Endothelial cell of umbilical vein (primary cell): ENCODE measurements around the gene ZBTB39. TPM values are rescaled to one million over a fixed set of nuclear protein-coding genes. Genes with fewer than 3 reads are reported as not detected.
A peak's percentile ranks its signal among the peaks of the same experiment; 100 is the strongest.

Source experiments
- BruUV-seq: library from RNA; stranded (reverse); fragments of 400-500 nt; replicated peaks from 2 replicates; lab custom pipeline; 2021; lab: Mats Ljungman, UMichigan
- CTCF ChIA-PET: fragments of 300-600, 350-600 bp; sonication (Branson Sonifier 250); formaldehyde crosslinking; loops from one replicate; lab custom pipeline; 2021; ENCODE audit warnings: antibody characterized with exemption, inconsistent platforms; lab: Charles Lee
- POLR2A ChIA-PET: fragments of 300-600, 350-600 bp; sonication (Branson Sonifier 250); formaldehyde crosslinking; loops from one replicate; lab custom pipeline; 2021; ENCODE audit warnings: antibody characterized with exemption, inconsistent platforms; lab: Charles Lee
- DNase-seq: peaks from one replicate; pipeline ENCODE4 v3.0.0-alpha.2; 2011; ENCODE audit warnings: low read depth, low spot score
- FAIRE-seq: peaks from 2 replicates; lab custom pipeline; 2011; peaks lifted over from hg19 to GRCh38; lab: Jason Lieb, UNC
- H2AFZ ChIP-seq: 2 replicates; pipeline ENCODE4 v1.6.0; 2012; ENCODE audit warnings: low read depth, low read length, control low read depth, inconsistent platforms
- H3K27ac ChIP-seq: 2 replicates; pipeline ENCODE4 v1.5.1; 2011; ENCODE audit warnings: low read depth, mild to moderate bottlenecking, control low read depth, low read length, moderate library complexity; ENCODE audit not compliant: insufficient read depth
- H3K27me3 ChIP-seq, 2 experiments: 2 replicates each; pipeline versions ENCODE4 v1.6.0 to v1.6.1; 2011; ENCODE audit warnings: low read length in 2 of 2, mixed read lengths in 1 of 2; ENCODE audit not compliant: control insufficient read depth in 2 of 2, insufficient read depth in 2 of 2
- H3K36me3 ChIP-seq, 2 experiments: 2 replicates in 1 of 2; 3 replicates in 1 of 2; pipeline ENCODE4 v1.5.1; 2011; ENCODE audit warnings: low read length in 2 of 2, mild to moderate bottlenecking in 1 of 2, moderate library complexity in 1 of 2; ENCODE audit not compliant: control insufficient read depth in 2 of 2, insufficient read depth in 2 of 2; ENCODE audit errors: extremely low read depth in 1 of 2
- H3K4me1 ChIP-seq: 3 replicates; pipeline ENCODE4 v1.5.1; 2011; ENCODE audit warnings: mild to moderate bottlenecking, low read length; ENCODE audit not compliant: control insufficient read depth, insufficient read depth; ENCODE audit errors: extremely low read depth
- H3K4me2 ChIP-seq: 2 replicates; pipeline ENCODE4 v1.6.1; 2011; ENCODE audit warnings: low read length, control low read depth, mixed read lengths; ENCODE audit not compliant: insufficient read depth
- H3K4me3 ChIP-seq, 3 experiments: fragments of 200-600 bp in 1 of 3; sonication (generic), shearing (Covaris generic) in 1 of 3; replicated peaks in 1 of 3; 2 replicates each; pipeline ENCODE4 v1.5.1; 2011 to 2016; ENCODE audit warnings: control low read depth in 3 of 3, low read length in 3 of 3, mild to moderate bottlenecking in 2 of 3, inconsistent platforms in 1 of 3, low read depth in 1 of 3, moderate library complexity in 1 of 3; ENCODE audit not compliant: insufficient read depth in 1 of 3
- H3K79me2 ChIP-seq: 2 replicates; pipeline ENCODE4 v1.6.0; 2012; ENCODE audit warnings: low read length, inconsistent platforms; ENCODE audit not compliant: control insufficient read depth, insufficient read depth
- H3K9ac ChIP-seq: replicated peaks from 2 replicates; pipeline ENCODE3; 2011; ENCODE audit warnings: low read length, control low read depth; ENCODE audit not compliant: insufficient read depth; ENCODE audit errors: extremely low read depth
- H3K9me1 ChIP-seq: replicated peaks from 3 replicates; pipeline ENCODE4 v1.6.0; 2011; ENCODE audit warnings: mild to moderate bottlenecking, low read length; ENCODE audit not compliant: control insufficient read depth, insufficient read depth; ENCODE audit errors: extremely low read depth
- H3K9me3 ChIP-seq: replicated peaks from 2 replicates; pipeline ENCODE4 v1.5.1; 2012; ENCODE audit warnings: low read length, inconsistent platforms; ENCODE audit not compliant: control insufficient read depth, insufficient read depth
- H4K20me1 ChIP-seq: replicated peaks from 2 replicates; pipeline ENCODE3; 2011; ENCODE audit warnings: mild to moderate bottlenecking, low read length; ENCODE audit not compliant: control insufficient read depth, insufficient read depth; ENCODE audit errors: extremely low read depth
- CTCF ChIP-seq, 2 donors: IDR thresholded peaks; 1 replicate in 1 of 2; 2 replicates in 1 of 2; pipeline ENCODE4 v1.5.1; 2011; ENCODE audit warnings: low read length in 2 of 2, mild to moderate bottlenecking in 2 of 2, moderate library complexity in 2 of 2, control low read depth in 1 of 2, inconsistent platforms in 1 of 2, low read depth in 1 of 2; ENCODE audit not compliant: insufficient read depth in 1 of 2; ENCODE audit errors: extremely low read depth in 1 of 2
- EZH2 ChIP-seq: IDR thresholded peaks from 2 replicates; pipeline ENCODE4 v1.6.1; 2012; ENCODE audit warnings: borderline replicate concordance, low read depth, mild to moderate bottlenecking, moderate library complexity, low read length, inconsistent platforms; ENCODE audit not compliant: severe bottlenecking
- FOS ChIP-seq: IDR thresholded peaks from 2 replicates; pipeline ENCODE4 v1.6.1; 2011; ENCODE audit warnings: mild to moderate bottlenecking, low read length, moderate library complexity, borderline replicate concordance; ENCODE audit not compliant: insufficient read depth
- GATA2 ChIP-seq: IDR thresholded peaks from 2 replicates; pipeline ENCODE4 v1.7.0; 2011; ENCODE audit warnings: low read depth, mild to moderate bottlenecking, moderate library complexity, mixed read lengths, low read length; ENCODE audit not compliant: insufficient read length, insufficient read depth
- JUN ChIP-seq: IDR thresholded peaks from 2 replicates; pipeline ENCODE4 v1.6.1; 2011; ENCODE audit warnings: borderline replicate concordance, low read depth; ENCODE audit not compliant: insufficient read length, insufficient read depth
- MYC ChIP-seq: IDR thresholded peaks from one replicate; pipeline ENCODE4 v1.6.1; 2011; ENCODE audit warnings: mild to moderate bottlenecking, low read depth, low read length
- POLR2A ChIP-seq: IDR thresholded peaks from 2 replicates; pipeline ENCODE4 v1.6.1; 2012; ENCODE audit warnings: low read depth, mild to moderate bottlenecking, control low read depth, low read length
- POLR2AphosphoS5 ChIP-seq: IDR thresholded peaks from 2 replicates; pipeline ENCODE4 v1.6.1; 2012; ENCODE audit warnings: low read depth, mild to moderate bottlenecking, control low read depth, low read length, moderate library complexity; ENCODE audit not compliant: insufficient read depth
- dilution Hi-C: fragments of 300-500 bp; cut with MboI; formaldehyde crosslinking; loops from one replicate; pipeline ENCODE4 v1.15.0; 2019; ENCODE audit warnings: low sequenced_read_pairs; ENCODE audit not compliant: extremely low pct_ligation_motif_present
- intact Hi-C: fragments of 100-400 bp; cut with micrococcal nuclease; formaldehyde crosslinking; loops from one replicate; pipeline ENCODE4 v1.10.0; 2022
- polyA plus RNA-seq, 4 experiments: library from polyadenylated mRNA; depleted of rRNA in 3 of 4; stranded (reverse) in 3 of 4; unstranded in 1 of 4; fragments of >200 nt; gene quantifications; 2 replicates each; pipeline versions ENCODE4 v1.2.1 to v1.2.3, GENCODE V29; 2011 to 2012; ENCODE audit warnings: missing spikeins in 1 of 4
- total RNA-seq: library from RNA; stranded (reverse); gene quantifications from 2 replicates; pipeline ENCODE4 v1.2.3, GENCODE V29; 2021
- TF ChIP-seq, protein P1 (sequence below): IDR thresholded peaks from 2 replicates; pipeline ENCODE4 v1.6.1; 2011; ENCODE audit not compliant: insufficient read depth, insufficient read length

The ZBTB39 gene
- total and polyA plus RNA-seq, 2 donors (not counting 3 experiments of a cell fraction or from before 2014, with no cell fraction given), result 5.9 to 8.5 TPM

GRCh38 chr12:56996793-56997545 is 9.4 kb downstream of the ZBTB39 start:
- TF ChIP-seq GATA2 (no peak), POLR2A (no peak), POLR2AphosphoS5 (no peak), MYC (no peak), EZH2 (no peak), FOS (no peak), JUN (no peak), CTCF (IDR thresholded peaks at IDR 0.05; ENCODE audit: extremely low read depth in 1 of 2, insufficient read depth in 1 of 2, low read depth in 1 of 2, low read length in 2 of 2) (no peak)
- TF ChIP-seq, protein P1, sequence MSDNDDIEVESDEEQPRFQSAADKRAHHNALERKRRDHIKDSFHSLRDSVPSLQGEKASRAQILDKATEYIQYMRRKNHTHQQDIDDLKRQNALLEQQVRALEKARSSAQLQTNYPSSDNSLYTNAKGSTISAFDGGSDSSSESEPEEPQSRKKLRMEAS, result no peak
- H3K4me3 ChIP-seq, result no peak overlapping the region
- dilution Hi-C loops, result no loop called here
- CTCF ChIA-PET, result interaction anchor here (1.1 to 2.2 kb wide), 5 partner anchors 9 to 157 kb away, joined by 3 to 20 read pairs (median 4); no protein-coding TSS in a partner anchor
- H2AFZ ChIP-seq, result no peak overlapping the region
- no peaks in the 10 kb centered on the region for H3K9me3 ChIP-seq
- H3K4me2 ChIP-seq, result no peak overlapping the region
- peak; percentile 62 for FAIRE-seq
- POLR2A ChIA-PET, result no interaction called here
- peaks cover 0 to 8% of the 10 kb centered on the region in 2 experiments for H3K36me3 ChIP-seq
- H3K79me2 ChIP-seq, result peaks cover 2% of the 10 kb centered on the region
- DNase-seq, result peak; percentile 44
- no TSS peak for BruUV-seq
- intact Hi-C loops, result no loop called here
- no peak overlapping the region for H3K27ac ChIP-seq
- no peaks in the 10 kb centered on the region for H3K27me3 ChIP-seq
- no peaks in the 10 kb centered on the region for H3K9me1 ChIP-seq
- no peaks in the 10 kb centered on the region for H3K4me1 ChIP-seq
- H4K20me1 ChIP-seq, result no peaks in the 10 kb centered on the region
- H3K9ac ChIP-seq, result no peak overlapping the region
